Purkinje cell (primary cell): ENCODE data around the gene RPL36AL. TPM values are rescaled to one million over a fixed set of nuclear protein-coding genes. Genes with fewer than 3 reads are reported as not detected.

Experiments
- polyA plus RNA-seq: library from polyadenylated mRNA; unstranded; fragments of >200 nt; fragmentation: Nextera tagmentation; gene quantifications from 2 replicates; pipeline ENCODE4 v1.2.1, GENCODE V29; 2014

RPL36AL gene
- polyA plus RNA-seq: 505 and 578 TPM in 2 replicates

DNA sequence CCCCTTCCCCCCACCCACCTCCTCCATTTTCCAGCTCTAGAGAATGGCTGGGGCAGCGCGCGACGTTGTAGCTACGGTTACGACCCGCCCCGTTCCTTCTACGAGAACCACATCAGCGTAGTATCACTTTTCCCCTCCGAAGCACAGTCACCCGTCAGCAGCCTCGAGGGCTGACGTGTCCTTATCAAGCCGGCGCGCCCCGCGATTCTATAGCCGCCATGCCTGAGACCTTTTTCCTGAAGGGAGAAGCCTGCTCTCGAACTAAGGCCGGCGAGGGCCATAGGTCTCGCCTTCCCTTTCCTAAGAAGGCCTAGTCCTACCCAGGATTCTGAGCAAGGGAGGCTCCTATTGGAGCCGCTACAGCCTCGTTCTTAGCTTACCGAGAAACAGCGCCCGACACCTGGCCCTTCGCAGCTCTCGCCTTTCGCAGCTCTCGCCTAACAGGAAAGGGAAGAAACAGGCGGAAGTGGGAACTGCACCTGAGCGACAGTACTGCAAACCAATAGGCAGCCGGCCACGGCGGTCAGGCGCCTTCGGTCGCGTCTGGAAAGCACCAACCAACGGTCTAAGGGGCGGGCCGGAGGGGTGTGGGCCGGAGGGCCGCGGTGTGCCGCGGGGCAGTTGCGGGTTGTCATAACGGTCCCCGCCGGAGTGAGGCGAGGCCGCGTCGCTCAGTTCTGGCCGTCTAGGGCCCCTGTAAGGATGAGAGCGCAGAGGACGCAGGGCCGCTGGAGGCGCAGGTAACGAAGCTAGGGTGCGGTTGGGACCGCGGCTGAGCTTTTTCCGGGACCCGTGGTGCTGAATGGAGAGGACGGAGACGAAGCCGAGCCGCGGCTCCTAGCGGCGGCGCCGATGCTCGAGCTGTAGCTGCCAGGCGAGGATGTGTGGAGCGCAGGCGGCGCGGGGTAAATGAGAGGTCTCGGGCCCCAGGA, at the start of gene RPL36AL, which contains the start of gene MGAT2:
RPL36AL (minus strand) TSS at position 445 of the 932 bp plus-strand sequence. CDS start 1,522 bp downstream, outside the sequence.
MGAT2 (plus strand) TSS at position 618 of the 932 bp plus-strand sequence. CDS start 470 bp downstream, outside the sequence.

GRCh38 chr14:49634547-49635334, 14.3 kb upstream of the RPL36AL start, which contains the start of gene DNAAF2:
DNAAF2 (minus strand) TSS chr14:49635244; CDS start chr14:49635149, 95 bp downstream.

GRCh38 chr14:49598485-49599300, 21.7 kb downstream of the RPL36AL start, which contains the start of gene LRR1:
LRR1 (plus strand) TSS chr14:49598940; CDS start chr14:49599021, 81 bp downstream.

DNA sequence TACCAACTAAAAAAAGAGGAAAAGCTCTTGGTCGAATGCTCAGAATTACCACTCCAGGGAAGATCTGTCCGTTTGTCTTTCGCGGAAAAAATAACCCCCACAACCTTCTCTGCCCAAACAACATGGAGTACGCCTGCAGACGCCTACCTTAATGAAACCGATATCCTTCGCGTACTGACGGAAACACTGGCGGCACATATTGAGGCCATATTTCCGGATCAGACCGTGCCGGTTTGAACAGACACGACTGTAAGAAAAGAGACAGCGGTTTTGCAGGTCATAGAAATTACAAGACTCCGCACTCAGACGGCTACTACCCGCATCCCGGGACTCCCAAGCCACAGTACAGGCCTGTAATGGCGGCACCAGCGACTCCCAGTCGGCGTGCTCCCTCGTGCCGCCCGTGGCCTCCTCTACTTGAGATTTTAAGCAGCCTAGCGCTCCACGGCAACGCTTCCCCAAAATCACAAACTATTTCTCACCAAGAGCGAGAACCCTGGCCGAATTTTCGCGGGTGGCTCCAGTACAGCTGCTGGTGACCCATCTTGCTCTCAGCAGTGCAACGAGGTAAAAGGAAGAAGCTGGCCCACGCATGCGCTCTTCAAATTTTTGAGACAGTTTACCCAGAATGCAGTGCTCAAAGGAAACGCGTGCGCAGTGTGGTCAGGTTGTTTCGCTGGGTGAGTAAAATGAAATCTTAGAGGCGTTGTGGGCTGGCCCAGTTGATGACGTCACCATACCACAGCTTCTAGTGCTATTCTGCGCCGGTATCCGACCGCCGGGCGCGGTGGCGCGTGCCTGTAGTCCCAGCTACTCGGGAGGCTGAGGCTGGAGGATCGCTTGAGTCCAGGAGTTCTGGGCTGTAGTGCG, 34.4 kb downstream of the RPL36AL start, which contains the start of gene RPS29:
RPS29 (minus strand) TSS at position 578 of the 870 bp plus-strand sequence; CDS start at position 544, 34 bp downstream.

Other genes with a start within 250 kb of the RPL36AL start
- gene RPS29, start 34.2 kb downstream of the RPL36AL start, polyA plus RNA-seq: 729 and 852 TPM in 2 replicates
- gene LRR1, start 21.7 kb downstream of the RPL36AL start, polyA plus RNA-seq: 2.3 and 5.0 TPM in 2 replicates
- gene MGAT2, start 173 bp upstream of the RPL36AL start, polyA plus RNA-seq: 23.1 and 24.6 TPM in 2 replicates
- 11.1 and 14.9 TPM in 2 replicates for gene DNAAF2, start 14.6 kb upstream of the RPL36AL start, polyA plus RNA-seq
- 1.7 and 2.9 TPM in 2 replicates for gene POLE2, start 67.6 kb upstream of the RPL36AL start, polyA plus RNA-seq
- gene KLHDC1, start 72.5 kb upstream of the RPL36AL start, polyA plus RNA-seq: 16.5 and 28.7 TPM in 2 replicates
- gene KLHDC2, start 147.5 kb upstream of the RPL36AL start, polyA plus RNA-seq: 79.3 and 106 TPM in 2 replicates
- 284 and 353 TPM in 2 replicates for gene NEMF, start 232.2 kb upstream of the RPL36AL start, polyA plus RNA-seq